Pancreas (tissue), 10 donors: ENCODE data around the gene HPD. TPM values are rescaled to one million over a fixed set of nuclear protein-coding genes. Genes with fewer than 3 reads are reported as not detected.

Experiments used
- ATAC-seq, 4 donors: fragments of 200-7000 bp; cut with Tn5 transposase; one replicate each; pipeline versions ENCODE4 v1.8.0 to v1.9.1; 2020; ENCODE audit warnings: mild to moderate bottlenecking in 4 of 4, moderate library complexity in 4 of 4
- DNase-seq, 6 donors: peaks; one replicate each; pipeline ENCODE4 v3.0.0-alpha.2; 2020
- FAIRE-seq: peaks from 2 replicates; lab custom pipeline; 2012; peaks lifted over from hg19 to GRCh38; lab: Jason Lieb, UNC
- H3K27ac ChIP-seq, 4 donors: fragments of 200-600 bp; sonication (generic); 1 replicate in 3 of 4; 2 replicates in 1 of 4; pipeline versions ENCODE4 v1.5.0 to v1.8.0; 2020
- H3K27me3 ChIP-seq, 4 donors: fragments of 200-600 bp; one replicate each; pipeline ENCODE4 v1.8.0; 2021
- H3K36me3 ChIP-seq, 3 donors: fragments of 200-600 bp; sonication (generic) in 1 of 3; one replicate each; pipeline versions ENCODE4 v1.5.0 to v1.8.0; 2020 to 2021
- H3K4me1 ChIP-seq, 3 donors: fragments of 200-600 bp; one replicate each; pipeline ENCODE4 v1.8.0; 2021
- H3K4me3 ChIP-seq, 4 donors: fragments of 200-600 bp; sonication (generic) in 2 of 4; one replicate each; pipeline versions ENCODE4 v1.5.0 to v1.8.0; 2020 to 2021
- H3K9me3 ChIP-seq, 4 donors: fragments of 200-600 bp; one replicate each; pipeline ENCODE4 v1.8.0; 2021
- CTCF ChIP-seq, 4 donors: fragments of 200-600 bp; sonication (generic) in 3 of 4; IDR thresholded peaks; one replicate each; pipeline versions ENCODE4 v1.5.0 to v1.8.0; 2021; ENCODE audit warnings: antibody characterized with exemption in 4 of 4
- WGBS, 2 donors: extraction: QIAGEN DNeasy Blood & Tissue Kit; methylation state at CpG; one replicate each; pipeline ENCODE4 v1.1.7; 2013; 5-methylcytosine and 5-hydroxymethylcytosine counted together
- intact Hi-C, 3 donors: fragments of 100-400 bp; cut with DNase I; formaldehyde crosslinking; loops; one replicate each; pipeline versions ENCODE4 v1.11.1 to v1.14.2; 2022
- polyA plus RNA-seq, 2 donors: library from polyadenylated mRNA; stranded (reverse); fragments of 200-250 nt; gene quantifications; one replicate each; pipeline ENCODE4 v1.2.3, GENCODE V29; 2013
- total RNA-seq, 6 donors: library from RNA; stranded (reverse); fragmentation: NEBNext Ultra II Directional in 4 of 6; extraction: Animal tissue kit (Norgen Biotek cat#: 25700) in 4 of 6; gene quantifications; one replicate each; pipeline versions ENCODE4 v1.2.1 to v1.2.4, GENCODE V29; 2021 to 2023
- donor health status: healthy with polysubstance abuse.
- donor health status: DM: no; HTN: no; CAD: no; lungs with moderate emphysema.
- donor health status: DM: no; HTN: no; CAD: no.
- donor health status: control.
- donor health status: control.
- donor health status: Bipolar disorder and iron deficiency.
- donor health status: DM: yes; HTN: yes; CAD: no.
- donor health status: DM: no; HTN: no; CAD: no.
- donor health status: DM: no; HTN: no; CAD: no.
- donor health status: DM: yes; HTN: yes; CAD: no.

The HPD gene
- total and polyA plus RNA-seq, 8 donors, result 0.71 to 3.9 (median 2.5) TPM

GRCh38 chr12:121843236-121843982 is 15.2 kb downstream of the HPD start:
- no peak overlapping the region for H3K27ac ChIP-seq
- no peak overlapping the region for H3K4me3 ChIP-seq
- DNase-seq (no peak), FAIRE-seq (no peak), ATAC-seq (no peak)
- H3K9me3 ChIP-seq, result no peaks in the 10 kb centered on the region
- WGBS, 2 donors, result 64 to 72% methylated on average over 13 of the region's 13 CpGs
- intact Hi-C loops, result no loop called here
- H3K27me3 ChIP-seq, result no peaks in the 10 kb centered on the region
- no peaks in the 10 kb centered on the region for H3K36me3 ChIP-seq
- TF ChIP-seq CTCF (IDR thresholded peaks at IDR 0.05), result no peak
- H3K4me1 ChIP-seq, result peaks cover 0 to 7% (median 0%) of the 10 kb centered on the region in 3 donors

DNA sequence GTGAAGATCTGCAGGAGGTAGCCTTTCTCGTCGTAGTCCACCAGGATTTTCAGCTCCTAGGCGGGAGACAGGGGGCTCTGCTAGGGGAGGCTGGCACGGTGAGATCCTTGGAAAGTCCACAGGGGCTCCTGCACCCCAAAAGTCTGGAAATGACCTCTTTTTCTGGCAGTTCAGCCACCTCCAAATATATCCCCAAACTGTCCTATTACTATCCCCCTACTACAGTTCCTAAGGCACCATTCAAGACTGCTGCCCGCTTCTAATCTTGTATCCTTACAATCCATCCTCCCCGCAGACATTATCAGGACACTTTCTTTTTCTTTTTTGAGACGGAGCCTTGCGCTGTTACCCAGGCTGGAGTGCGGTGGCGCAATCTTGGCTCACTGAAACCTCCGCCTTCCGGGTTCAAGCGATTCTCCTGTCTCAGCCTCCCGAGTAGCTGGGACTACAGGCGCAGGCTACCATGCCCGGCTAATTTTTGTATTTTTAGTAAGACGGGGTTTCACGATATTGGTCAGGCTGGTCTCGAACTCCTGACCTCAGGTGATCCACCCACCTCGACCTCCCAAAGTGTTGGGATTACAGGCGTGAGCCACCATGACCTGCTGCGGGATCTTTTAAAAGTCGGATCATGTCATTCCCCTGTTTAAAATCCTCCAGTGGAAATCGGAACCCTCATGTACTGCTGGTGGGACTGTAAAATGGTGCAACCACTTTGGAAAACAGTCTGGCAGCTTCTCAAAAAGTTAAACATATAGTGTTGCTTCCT is 18.5 kb downstream of the HPD start:
- H3K36me3 ChIP-seq, result no peaks in the 10 kb centered on the region
- peak overlapping the region; percentile 23 to 63 (median 46) for H3K4me3 ChIP-seq
- peaks cover 0 to 7% (median 0%) of the 10 kb centered on the region in 3 donors for H3K4me1 ChIP-seq
- H3K9me3 ChIP-seq, result no peaks in the 10 kb centered on the region
- no peaks in the 10 kb centered on the region for H3K27me3 ChIP-seq
- FAIRE-seq, result no peak
- TF ChIP-seq CTCF (IDR thresholded peaks at IDR 0.05), result no peak
- H3K27ac ChIP-seq, result peak overlapping the region in 2 of 4 donors; percentile 52 to 57
- no peak for DNase-seq
- intact Hi-C loops, result no loop called here
- 63 to 67% methylated on average over 24 of the region's 24 CpGs for WGBS, 2 donors
- peak in 1 of 4 donors; percentile 1 for ATAC-seq

- DNase-seq (peak; percentile 99 to 100 (median 100)), FAIRE-seq (peak; percentile 70), ATAC-seq (peak; percentile 98 to 99 (median 98))
- Histone ChIP-seq H3K27me3 (no peaks in the 10 kb centered on the region), H3K27ac (peak overlapping the region in 3 of 4 donors; percentile 20 to 57 (median 52)), H3K36me3 (no peaks in the 10 kb centered on the region), H3K4me3 (peak overlapping the region; percentile 23 to 63 (median 46)), H3K9me3 (no peaks in the 10 kb centered on the region), H3K4me1 (peaks cover 0 to 7% (median 0%) of the 10 kb centered on the region in 3 donors)
- intact Hi-C loops, result no loop called here
- TF ChIP-seq CTCF (IDR thresholded peaks at IDR 0.05), result peak in 3 of 4 donors; percentile 23 to 24 (median 23)
- WGBS, 2 donors, result 11 to 13% methylated on average over 53 of the region's 53 CpGs
Measured at GRCh38 chr12:121839106-121839992, 19.3 kb downstream of the HPD start.

DNA sequence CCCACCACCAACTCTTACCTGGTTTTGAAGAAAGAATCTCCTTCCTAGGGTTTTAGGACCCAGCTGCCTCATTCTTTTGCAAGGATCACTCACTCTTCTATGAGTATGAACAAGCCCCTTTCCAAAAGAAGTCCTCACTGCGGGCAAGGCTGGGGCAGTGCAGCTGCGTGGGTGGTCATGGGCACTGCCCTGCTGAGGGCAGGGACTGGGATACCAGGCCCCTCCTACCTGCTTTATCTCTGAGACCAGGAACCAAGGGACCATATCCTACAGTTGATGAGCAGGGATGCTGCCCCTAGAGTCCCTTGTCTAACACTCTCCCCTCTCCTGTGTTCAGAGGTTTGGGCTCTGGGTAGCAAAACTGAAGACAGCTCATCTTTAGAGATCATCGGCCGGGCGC is 20.5 kb downstream of the HPD start:
- Histone ChIP-seq H3K4me3 (no peak overlapping the region), H3K36me3 (no peaks in the 10 kb centered on the region), H3K4me1 (peaks cover 0 to 7% (median 0%) of the 10 kb centered on the region in 3 donors), H3K27me3 (no peaks in the 10 kb centered on the region), H3K27ac (no peak overlapping the region), H3K9me3 (no peaks in the 10 kb centered on the region)
- no peak for TF ChIP-seq CTCF (IDR thresholded peaks at IDR 0.05)
- ATAC-seq, result no peak
- intact Hi-C loops, result no loop called here
- no peak for FAIRE-seq
- no peak for DNase-seq
- WGBS, 2 donors, result 77 to 80% methylated on average over 5 of the region's 5 CpGs
